Type B pancreatic cell (in vitro differentiated cells): Measurements from ENCODE around the gene BARHL2. TPM values are rescaled to one million over a fixed set of nuclear protein-coding genes. Genes with fewer than 3 reads are reported as not detected.

Source experiments
- DNase-seq: peaks from one replicate; pipeline ENCODE4 v3.0.0; 2021; ENCODE audit warnings: mixed read lengths; ENCODE audit not compliant: unreplicated experiment; ENCODE audit errors: extremely low spot score
- H3K27ac Mint-ChIP-seq: 2 replicates; pipeline ENCODE4 v1.8.0; 2021; ENCODE audit warnings: mild to moderate bottlenecking, mixed read lengths
- H3K27me3 Mint-ChIP-seq: 2 replicates; pipeline ENCODE4 v1.8.0; 2021; ENCODE audit warnings: mixed read lengths
- H3K36me3 Mint-ChIP-seq: 2 replicates; pipeline ENCODE4 v1.8.0; 2021; ENCODE audit warnings: mixed read lengths
- H3K4me1 Mint-ChIP-seq: one replicate; pipeline ENCODE4 v1.8.0; 2021; ENCODE audit warnings: mixed read lengths; ENCODE audit not compliant: unreplicated experiment
- H3K4me3 Mint-ChIP-seq: 2 replicates; pipeline ENCODE4 v1.8.0; 2021; ENCODE audit warnings: mild to moderate bottlenecking, mixed read lengths
- H3K9me3 Mint-ChIP-seq: 2 replicates; pipeline ENCODE4 v1.8.0; 2021; ENCODE audit warnings: mixed read lengths
- total RNA-seq: library from RNA; stranded (reverse); gene quantifications from 2 replicates; pipeline ENCODE4 v1.2.1, GENCODE V29; 2021; ENCODE audit warnings: low replicate concordance
- TF ChIP-seq, protein P1 (sequence below): fragments of 200-600 bp; sonication (generic); conservative IDR thresholded peaks from 2 replicates; pipeline ENCODE4 v1.5.0; 2021; ENCODE audit warnings: antibody characterized with exemption, mild to moderate bottlenecking

Gene BARHL2
- total RNA-seq, 1 donor from 2014 or later = 14.8 TPM

DNA sequence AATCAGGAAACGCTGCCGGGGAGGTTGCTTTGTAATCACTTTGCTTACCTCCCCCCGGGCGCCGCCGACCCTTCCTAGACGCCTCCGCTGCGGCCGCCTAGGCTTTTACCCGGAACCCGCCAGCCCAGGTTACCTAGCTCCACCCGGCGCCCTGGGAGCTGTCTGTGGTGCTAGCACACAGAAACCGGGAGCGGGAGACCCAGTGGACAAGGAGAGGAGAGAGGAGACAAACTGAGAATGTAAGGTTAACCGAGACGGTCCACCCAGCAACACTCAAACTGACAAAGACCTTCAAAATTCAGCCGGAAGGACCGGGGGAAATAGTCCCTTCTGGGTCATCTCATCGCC lies 9.8 kb downstream of the BARHL2 start:
- TF ChIP-seq, protein P1, sequence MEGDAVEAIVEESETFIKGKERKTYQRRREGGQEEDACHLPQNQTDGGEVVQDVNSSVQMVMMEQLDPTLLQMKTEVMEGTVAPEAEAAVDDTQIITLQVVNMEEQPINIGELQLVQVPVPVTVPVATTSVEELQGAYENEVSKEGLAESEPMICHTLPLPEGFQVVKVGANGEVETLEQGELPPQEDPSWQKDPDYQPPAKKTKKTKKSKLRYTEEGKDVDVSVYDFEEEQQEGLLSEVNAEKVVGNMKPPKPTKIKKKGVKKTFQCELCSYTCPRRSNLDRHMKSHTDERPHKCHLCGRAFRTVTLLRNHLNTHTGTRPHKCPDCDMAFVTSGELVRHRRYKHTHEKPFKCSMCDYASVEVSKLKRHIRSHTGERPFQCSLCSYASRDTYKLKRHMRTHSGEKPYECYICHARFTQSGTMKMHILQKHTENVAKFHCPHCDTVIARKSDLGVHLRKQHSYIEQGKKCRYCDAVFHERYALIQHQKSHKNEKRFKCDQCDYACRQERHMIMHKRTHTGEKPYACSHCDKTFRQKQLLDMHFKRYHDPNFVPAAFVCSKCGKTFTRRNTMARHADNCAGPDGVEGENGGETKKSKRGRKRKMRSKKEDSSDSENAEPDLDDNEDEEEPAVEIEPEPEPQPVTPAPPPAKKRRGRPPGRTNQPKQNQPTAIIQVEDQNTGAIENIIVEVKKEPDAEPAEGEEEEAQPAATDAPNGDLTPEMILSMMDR = no peak
- H3K27me3 Mint-ChIP-seq = peaks cover 95% of the 10 kb centered on the region
- no peak overlapping the region for H3K27ac Mint-ChIP-seq
- peak overlapping the region; percentile 83 for H3K4me3 Mint-ChIP-seq
- DNase-seq = no peak
- H3K9me3 Mint-ChIP-seq = no peaks in the 10 kb centered on the region
- peaks cover 9% of the 10 kb centered on the region for H3K4me1 Mint-ChIP-seq
- no peaks in the 10 kb centered on the region for H3K36me3 Mint-ChIP-seq

GRCh38 chr1:90706437-90707362 lies 10.4 kb downstream of the BARHL2 start:
- Mint-ChIP-seq H3K9me3 (no peaks in the 10 kb centered on the region), H3K4me3 (peak overlapping the region; percentile 83), H3K4me1 (peaks cover 9% of the 10 kb centered on the region), H3K36me3 (no peaks in the 10 kb centered on the region), H3K27ac (no peak overlapping the region), H3K27me3 (peaks cover 95% of the 10 kb centered on the region)
- no peak for DNase-seq
- TF ChIP-seq, protein P1 = no peak

- TF ChIP-seq, protein P1 = no peak
- Mint-ChIP-seq H3K27ac (no peak overlapping the region), H3K27me3 (peaks cover 95% of the 10 kb centered on the region), H3K4me3 (peak overlapping the region; percentile 83), H3K9me3 (no peaks in the 10 kb centered on the region), H3K4me1 (peaks cover 9% of the 10 kb centered on the region), H3K36me3 (no peaks in the 10 kb centered on the region)
- DNase-seq = no peak
Observed at GRCh38 chr1:90705956-90706355, 11.1 kb downstream of the BARHL2 start.

- Mint-ChIP-seq H3K9me3 (no peaks in the 10 kb centered on the region), H3K4me3 (no peak overlapping the region), H3K27me3 (peaks cover 95% of the 10 kb centered on the region), H3K27ac (no peak overlapping the region), H3K4me1 (peaks cover 9% of the 10 kb centered on the region), H3K36me3 (no peaks in the 10 kb centered on the region)
- no peak for DNase-seq
- TF ChIP-seq, protein P1 = peak; percentile 37
Observed at GRCh38 chr1:90704817-90705216, 12.3 kb downstream of the BARHL2 start.

GRCh38 chr1:90694846-90695245 lies 22.3 kb downstream of the BARHL2 start:
- no peak overlapping the region for H3K27ac Mint-ChIP-seq
- no peaks in the 10 kb centered on the region for H3K36me3 Mint-ChIP-seq
- H3K27me3 Mint-ChIP-seq = peaks cover 67% of the 10 kb centered on the region
- DNase-seq = no peak
- no peaks in the 10 kb centered on the region for H3K9me3 Mint-ChIP-seq
- TF ChIP-seq, protein P1 = no peak
- H3K4me3 Mint-ChIP-seq = no peak overlapping the region
- H3K4me1 Mint-ChIP-seq = no peaks in the 10 kb centered on the region
